ENCODE results near the gene ARHGAP25. TPM values are rescaled to one million over a fixed set of nuclear protein-coding genes. Genes with fewer than 3 reads are reported as not detected.

The ARHGAP25 gene
- total RNA-seq, 1 donor from 2014 or later: 7.3 TPM

GRCh38 chr2:68738906-68739594 lies 4.4 kb downstream of the ARHGAP25 start:
- intact Hi-C loops (cut with DNase I): no loop called here
- DNase-seq (no peak), ATAC-seq (ENCODE audit: poor library complexity) (no peak)

DNA sequence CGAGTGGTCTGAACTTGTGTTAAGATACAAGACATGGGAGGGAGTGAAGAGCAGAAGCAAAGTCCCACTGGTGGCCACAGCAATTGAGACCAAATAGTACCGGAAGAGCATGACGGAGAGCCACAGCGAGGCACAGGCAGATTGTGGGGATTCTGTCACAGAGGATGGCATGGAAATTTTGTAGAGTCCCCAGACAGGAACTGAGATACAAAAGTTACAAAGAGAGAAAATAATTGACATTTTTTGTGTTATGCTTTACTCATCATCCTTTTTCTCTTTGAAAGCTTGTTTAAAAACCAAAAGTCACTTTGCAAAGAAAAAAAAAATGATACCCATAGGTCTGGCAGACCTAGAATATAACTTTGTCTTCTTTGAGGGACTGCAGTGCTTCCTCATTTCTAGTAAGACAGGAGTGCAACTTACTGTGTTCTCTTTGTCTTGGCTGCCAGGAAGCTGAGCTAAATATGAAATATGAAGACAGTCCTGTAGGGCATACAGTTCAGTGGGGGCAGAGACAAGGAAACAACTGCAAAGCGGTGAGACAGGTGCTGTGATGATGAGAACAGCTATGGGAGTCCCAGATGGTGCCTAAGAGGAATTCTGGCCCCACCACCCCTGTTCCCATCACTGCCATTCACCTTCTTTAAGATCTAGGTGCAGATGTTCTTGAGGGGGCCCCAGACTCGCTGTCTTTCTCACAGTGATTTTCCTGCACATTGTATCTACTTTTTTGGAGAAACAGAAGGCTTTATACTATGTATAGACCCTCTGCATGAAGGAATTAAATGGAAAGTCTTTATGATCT lies 5.2 kb downstream of the ARHGAP25 start:
- DNase-seq (no peak), ATAC-seq (ENCODE audit: poor library complexity) (no peak)
- intact Hi-C loops (cut with DNase I): no loop called here

DNA sequence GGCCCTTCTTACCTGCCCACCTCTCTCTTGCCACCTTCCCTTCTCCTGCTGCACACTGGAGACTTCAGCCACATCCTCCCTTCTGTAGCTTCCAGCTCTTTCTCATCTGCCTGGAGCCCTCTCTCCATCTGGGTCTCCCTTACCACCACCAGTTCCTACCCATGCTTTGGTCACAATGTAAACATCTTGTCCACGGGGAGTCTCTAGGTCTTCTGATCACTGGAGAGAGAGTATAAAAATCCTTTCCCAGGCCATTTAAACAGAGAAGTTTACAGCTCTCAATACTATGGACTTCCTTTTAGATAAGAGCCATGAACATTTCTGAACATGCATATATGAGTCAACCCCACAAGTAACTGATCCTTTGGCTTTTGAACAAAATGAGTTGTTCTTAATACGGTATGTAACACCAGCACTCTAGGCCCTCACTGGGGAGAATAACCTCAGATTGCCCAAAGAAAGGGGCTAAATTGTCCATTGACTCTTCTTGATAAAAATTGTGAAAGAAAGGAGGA lies 5.8 kb downstream of the ARHGAP25 start:
- DNase-seq (no peak), ATAC-seq (ENCODE audit: poor library complexity) (no peak)
- intact Hi-C loops (cut with DNase I): no loop called here

- no peak for DNase-seq
- intact Hi-C loops (cut with DNase I): no loop called here
Observed at GRCh38 chr2:68741238-68741637, 6.6 kb downstream of the ARHGAP25 start.

GRCh38 chr2:68741805-68742306 lies 7.2 kb downstream of the ARHGAP25 start:
- DNase-seq (no peak), ATAC-seq (ENCODE audit: poor library complexity) (peak; percentile 38)
- intact Hi-C loops (cut with DNase I): no loop called here

More at GRCh38 chr2:68741238-68741637, 6.6 kb downstream of the ARHGAP25 start:
- ATAC-seq (ENCODE audit: poor library complexity): no peak

- ATAC-seq (ENCODE audit: poor library complexity) (peak; percentile 60), DNase-seq (no peak)
- intact Hi-C loops (cut with DNase I): no loop called here
Observed at GRCh38 chr2:68742626-68743415, 8.2 kb downstream of the ARHGAP25 start.

- no peak for DNase-seq
- intact Hi-C loops (cut with DNase I): no loop called here
- ATAC-seq (ENCODE audit: poor library complexity): no peak
Observed at GRCh38 chr2:68743531-68743930, 8.9 kb downstream of the ARHGAP25 start.

DNA sequence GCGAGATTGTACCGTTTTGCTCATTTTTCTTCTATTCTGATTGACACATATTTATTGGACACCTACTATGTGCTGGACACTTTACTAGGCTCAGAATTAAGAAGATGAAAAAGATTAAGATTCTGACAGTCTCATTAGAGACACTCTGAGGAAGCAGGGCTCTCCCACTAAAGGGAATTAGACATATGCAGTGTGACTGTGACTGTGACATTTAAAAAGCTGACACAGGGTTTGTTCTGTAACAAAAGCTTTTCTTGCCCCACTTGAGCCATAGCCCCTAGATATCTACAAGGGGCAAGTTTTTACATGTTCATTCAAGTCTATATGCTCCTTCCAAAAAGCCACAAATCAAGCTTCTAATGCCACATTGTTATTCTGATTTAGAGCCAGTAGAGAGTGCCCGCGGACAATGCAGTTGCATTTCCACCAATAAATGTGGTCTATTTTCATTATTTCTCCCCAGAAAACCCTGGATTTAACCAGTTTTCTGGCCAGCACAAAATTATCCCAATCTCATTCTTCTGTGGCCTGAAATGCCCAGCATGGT lies 9.8 kb downstream of the ARHGAP25 start:
- intact Hi-C loops (cut with DNase I): no loop called here
- DNase-seq (no peak), ATAC-seq (ENCODE audit: poor library complexity) (no peak)

DNA sequence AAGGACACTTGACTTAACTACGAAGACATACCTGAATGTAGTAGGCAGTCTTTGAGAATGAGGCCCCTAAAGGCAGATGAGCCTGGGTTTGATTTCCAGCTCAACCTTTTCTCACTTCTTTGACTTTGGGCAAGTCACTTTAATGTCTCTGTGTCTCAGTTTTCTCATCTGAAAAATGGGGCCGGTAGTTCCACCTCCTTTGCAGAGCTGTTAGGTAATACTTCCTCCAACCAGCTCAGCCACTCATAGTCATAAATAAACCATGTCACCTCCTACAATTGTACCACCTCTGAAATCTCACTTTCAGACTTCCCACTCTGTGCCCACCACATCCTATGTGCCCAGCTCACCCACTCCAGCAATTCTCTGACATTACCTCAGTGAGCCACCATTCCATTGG lies 10.4 kb downstream of the ARHGAP25 start:
- DNase-seq: no peak
- intact Hi-C loops (cut with DNase I): no loop called here
- no peak for ATAC-seq (ENCODE audit: poor library complexity)

GRCh38 chr2:68746408-68746807 lies 11.8 kb downstream of the ARHGAP25 start:
- no peak for DNase-seq
- no peak for ATAC-seq (ENCODE audit: poor library complexity)
- intact Hi-C loops (cut with DNase I): no loop called here

- intact Hi-C loops (cut with DNase I): no loop called here
- ATAC-seq (ENCODE audit: poor library complexity) (no peak), DNase-seq (no peak)
Observed at GRCh38 chr2:68747413-68747812, 12.8 kb downstream of the ARHGAP25 start.

GRCh38 chr2:68747900-68748299 lies 13.3 kb downstream of the ARHGAP25 start:
- DNase-seq (no peak), ATAC-seq (ENCODE audit: poor library complexity) (no peak)
- intact Hi-C loops (cut with DNase I): no loop called here

DNA sequence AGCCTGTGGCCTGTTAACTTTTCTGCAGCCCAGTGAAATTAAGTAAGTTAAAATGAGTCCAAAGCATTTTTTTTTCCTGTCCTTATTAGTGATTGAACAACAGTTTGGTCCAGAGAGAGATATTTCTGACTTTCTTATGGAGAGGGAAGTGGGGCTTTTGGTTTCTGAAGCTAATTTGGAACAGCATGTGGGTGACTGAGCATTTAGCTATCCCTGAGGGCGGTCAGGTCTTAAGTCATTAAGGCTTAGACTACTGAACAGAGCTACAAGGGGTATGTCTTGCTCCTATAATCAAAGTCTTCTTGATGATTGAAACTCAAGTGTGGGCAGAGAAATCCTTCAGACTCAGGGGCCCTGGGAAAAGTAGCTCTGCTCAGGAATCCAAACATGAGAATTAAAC lies 14.0 kb downstream of the ARHGAP25 start:
- ATAC-seq (ENCODE audit: poor library complexity): no peak
- intact Hi-C loops (cut with DNase I): no loop called here
- no peak for DNase-seq

DNA sequence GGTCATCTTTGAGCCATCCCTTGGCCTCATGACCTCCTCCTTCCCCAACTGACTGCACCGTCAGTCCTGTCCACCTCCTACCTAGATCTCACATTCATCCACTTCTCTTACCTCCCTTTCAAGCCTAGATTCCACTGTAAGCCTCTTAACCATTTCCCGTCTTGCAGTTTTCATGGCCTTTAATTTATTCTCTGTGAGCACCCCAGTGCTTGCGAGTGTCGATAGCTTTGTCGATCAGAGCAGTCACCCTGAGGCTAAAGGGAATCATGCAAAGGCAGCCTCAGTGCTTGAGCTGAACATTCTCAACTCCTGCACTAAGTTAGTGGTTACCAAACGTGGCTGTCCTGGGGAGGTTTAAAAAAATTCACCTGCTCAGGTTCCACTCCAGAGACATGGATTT lies 14.7 kb downstream of the ARHGAP25 start:
- DNase-seq (no peak), ATAC-seq (ENCODE audit: poor library complexity) (no peak)
- intact Hi-C loops (cut with DNase I): no loop called here

GRCh38 chr2:68750592-68751396 lies 16.2 kb downstream of the ARHGAP25 start:
- no peak for ATAC-seq (ENCODE audit: poor library complexity)
- no peak for DNase-seq
- intact Hi-C loops (cut with DNase I): loop anchor here (5.0 kb wide), 2 partner anchors 82 to 162 kb away; no protein-coding TSS in a partner anchor

- DNase-seq (peak; percentile 92), ATAC-seq (ENCODE audit: poor library complexity) (peak; percentile 97)
- intact Hi-C loops (cut with DNase I): loop anchor here (5.0 kb wide), 2 partner anchors 81 to 161 kb away; no protein-coding TSS in a partner anchor
Observed at GRCh38 chr2:68751397-68752339, 17.1 kb downstream of the ARHGAP25 start.

DNA sequence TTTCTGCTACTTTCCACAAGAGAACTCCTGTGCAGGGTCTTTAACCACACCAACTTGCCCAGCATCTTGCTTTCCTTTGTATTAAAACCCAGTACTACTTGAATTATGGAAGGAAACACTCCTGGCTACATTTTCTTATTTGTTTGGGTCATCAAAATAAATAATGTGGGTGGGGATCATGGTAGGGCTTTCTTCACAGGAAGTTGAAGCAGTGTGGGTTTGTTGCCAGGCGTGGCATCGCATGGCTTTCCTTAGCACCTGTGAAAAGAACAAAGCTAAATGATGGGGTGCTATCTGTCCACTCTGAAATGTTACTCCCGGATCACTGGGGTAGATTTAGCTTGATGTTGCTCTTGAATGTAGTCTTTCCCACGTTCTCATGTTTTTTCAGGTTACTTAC lies 18.7 kb downstream of the ARHGAP25 start:
- no peak for ATAC-seq (ENCODE audit: poor library complexity)
- DNase-seq: no peak
- intact Hi-C loops (cut with DNase I): loop anchor here (5.0 kb wide), 2 partner anchors 79 to 159 kb away; no protein-coding TSS in a partner anchor

Measured in Right ventricle myocardium superior (tissue), 1 donor.